ENCODE data around the gene GALNT7. TPM values are rescaled to one million over a fixed set of nuclear protein-coding genes. Genes with fewer than 3 reads are reported as not detected.

The GALNT7 gene
- total RNA-seq, 1 donor from 2014 or later = 36.2 TPM

- no peak overlapping the region for H3K27ac Mint-ChIP-seq (ENCODE audit: unreplicated experiment)
Measured at GRCh38 chr4:173282626-173283025, 114.0 kb downstream of the GALNT7 start.

GRCh38 chr4:173284463-173284862 lies 115.9 kb downstream of the GALNT7 start:
- Mint-ChIP-seq H3K9me3 (peaks cover 9% of the 10 kb centered on the region), H3K36me3 (ENCODE audit: low read depth) (peaks cover 31% of the 10 kb centered on the region), H3K4me3 (no peak overlapping the region), H3K4me1 (peaks cover 27% of the 10 kb centered on the region), H3K27ac (ENCODE audit: unreplicated experiment) (no peak overlapping the region), H3K27me3 (ENCODE audit: low read depth) (no peaks in the 10 kb centered on the region)
- TF ChIP-seq CTCF (conservative IDR thresholded peaks at IDR 0.05) = no peak
- no peak for DNase-seq (ENCODE audit: low read depth, low spot score)

More at GRCh38 chr4:173282626-173283025, 114.0 kb downstream of the GALNT7 start:
- H3K4me1 Mint-ChIP-seq = peaks cover 18% of the 10 kb centered on the region
- H3K9me3 Mint-ChIP-seq = peaks cover 6% of the 10 kb centered on the region
- DNase-seq (ENCODE audit: low read depth, low spot score) = no peak
- no peak overlapping the region for H3K4me3 Mint-ChIP-seq
- H3K27me3 Mint-ChIP-seq (ENCODE audit: low read depth) = no peaks in the 10 kb centered on the region
- peaks cover 25% of the 10 kb centered on the region for H3K36me3 Mint-ChIP-seq (ENCODE audit: low read depth)
- no peak for TF ChIP-seq CTCF (conservative IDR thresholded peaks at IDR 0.05)

GRCh38 chr4:173287486-173287885 lies 118.9 kb downstream of the GALNT7 start:
- Mint-ChIP-seq H3K27me3 (ENCODE audit: low read depth) (no peaks in the 10 kb centered on the region), H3K36me3 (ENCODE audit: low read depth) (peaks cover 31% of the 10 kb centered on the region), H3K9me3 (peaks cover 9% of the 10 kb centered on the region), H3K27ac (ENCODE audit: unreplicated experiment) (no peak overlapping the region), H3K4me1 (peaks cover 15% of the 10 kb centered on the region), H3K4me3 (no peak overlapping the region)
- TF ChIP-seq CTCF (conservative IDR thresholded peaks at IDR 0.05) = no peak
- no peak for DNase-seq (ENCODE audit: low read depth, low spot score)

GRCh38 chr4:173288296-173288695 lies 119.7 kb downstream of the GALNT7 start:
- Mint-ChIP-seq H3K9me3 (peaks cover 9% of the 10 kb centered on the region), H3K4me3 (no peak overlapping the region), H3K27me3 (ENCODE audit: low read depth) (no peaks in the 10 kb centered on the region), H3K4me1 (peaks cover 13% of the 10 kb centered on the region), H3K36me3 (ENCODE audit: low read depth) (peaks cover 23% of the 10 kb centered on the region), H3K27ac (ENCODE audit: unreplicated experiment) (no peak overlapping the region)
- TF ChIP-seq CTCF (conservative IDR thresholded peaks at IDR 0.05) = peak; percentile 64
- DNase-seq (ENCODE audit: low read depth, low spot score) = peak; percentile 65

GRCh38 chr4:173288698-173289352 lies 120.2 kb downstream of the GALNT7 start:
- peaks cover 22% of the 10 kb centered on the region for H3K36me3 Mint-ChIP-seq (ENCODE audit: low read depth)
- no peak for TF ChIP-seq CTCF (conservative IDR thresholded peaks at IDR 0.05)
- peaks cover 9% of the 10 kb centered on the region for H3K9me3 Mint-ChIP-seq
- H3K27me3 Mint-ChIP-seq (ENCODE audit: low read depth) = no peaks in the 10 kb centered on the region
- H3K4me3 Mint-ChIP-seq = no peak overlapping the region
- no peak overlapping the region for H3K27ac Mint-ChIP-seq (ENCODE audit: unreplicated experiment)
- peaks cover 13% of the 10 kb centered on the region for H3K4me1 Mint-ChIP-seq
- no peak for DNase-seq (ENCODE audit: low read depth, low spot score)
